Activated gamma-delta T cell treated with anti-CD3 and anti-CD28 coated beads, Interleukin-2, amount 50 U/mL, for 16 hours (primary cell): ENCODE measurements around the gene SPATA31D3.
"Not testable (repeated sequence)": the region's sequence is repeated elsewhere in the genome, so short reads cannot be mapped to it uniquely, and the experiment has no call there.

Source experiments
- DNase-seq: peaks from one replicate; pipeline ENCODE4 v3.0.0-alpha.2; 2020; ENCODE audit warnings: low read depth

SPATA31D3 gene

DNA sequence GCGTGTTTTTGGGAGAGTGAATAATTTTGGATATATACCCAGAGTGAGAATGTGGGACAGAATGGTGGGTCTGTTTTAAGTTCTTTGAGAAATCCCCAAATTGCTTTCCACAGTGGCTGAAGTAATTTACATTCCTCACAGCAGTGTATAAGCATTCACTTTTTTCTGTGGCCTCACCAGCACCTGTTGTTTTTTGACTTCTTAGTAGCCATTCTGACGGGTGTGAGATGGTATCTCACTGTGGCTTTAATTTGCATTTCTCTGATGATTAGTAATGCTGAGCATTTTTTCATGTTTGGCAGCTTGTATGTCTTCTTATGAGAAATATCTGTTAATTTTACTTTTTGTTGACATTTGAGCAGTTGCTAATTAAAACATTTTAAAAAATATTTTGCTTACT, 35.9 kb downstream of the SPATA31D3 start:
- no peak for DNase-seq

- no peak for DNase-seq
Measured at GRCh38 chr9:81980568-81980967, 37.3 kb downstream of the SPATA31D3 start.

DNA sequence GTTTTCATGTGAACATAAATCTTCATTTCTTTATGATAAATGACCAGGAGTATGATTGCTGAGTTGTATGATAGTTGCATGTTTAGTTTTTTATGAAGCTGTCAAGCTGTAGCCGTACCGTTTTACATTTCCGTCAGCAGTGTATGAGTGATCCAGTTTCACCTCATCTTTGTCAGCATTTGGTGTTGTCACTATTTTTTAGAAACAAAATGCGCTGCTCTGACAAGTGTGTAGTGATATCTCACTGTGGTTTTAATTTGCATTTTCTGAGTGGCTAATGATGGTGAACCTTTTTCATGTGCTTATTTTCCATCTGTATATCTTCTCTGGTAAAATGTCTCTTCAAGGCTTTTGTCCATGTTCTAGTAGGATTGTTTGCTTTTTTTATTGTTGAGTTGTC, 38.6 kb downstream of the SPATA31D3 start:
- DNase-seq = no peak

DNA sequence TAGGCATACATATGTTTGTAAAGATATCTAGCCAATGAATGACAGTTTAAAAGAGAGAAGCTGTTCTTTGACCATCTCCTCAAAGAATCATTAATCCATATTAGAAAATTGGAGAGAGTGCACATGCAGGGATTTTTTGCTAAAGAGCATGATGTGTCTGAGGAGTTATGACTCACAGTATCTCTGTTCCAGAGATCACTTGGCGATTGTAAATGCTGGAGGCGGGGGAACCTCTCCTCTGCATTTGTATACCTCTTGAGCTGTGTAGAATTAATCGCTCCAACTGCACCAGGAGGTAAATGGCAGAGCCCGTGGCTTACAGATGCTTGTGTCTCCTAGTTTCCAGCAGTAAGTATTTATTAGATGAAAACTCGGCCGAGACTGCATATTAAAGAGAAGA, 41.6 kb downstream of the SPATA31D3 start:
- no peak for DNase-seq

- DNase-seq = no peak
Measured at GRCh38 chr9:81986051-81986450, 42.8 kb downstream of the SPATA31D3 start.

GRCh38 chr9:81988472-81988871, 45.2 kb downstream of the SPATA31D3 start, which contains the start of gene SPATA31D1:
TSS of gene SPATA31D1 (plus strand) at chr9:81988772. CDS start at chr9:81988819, 47 bp downstream.
- not testable (repeated sequence) for DNase-seq

DNA sequence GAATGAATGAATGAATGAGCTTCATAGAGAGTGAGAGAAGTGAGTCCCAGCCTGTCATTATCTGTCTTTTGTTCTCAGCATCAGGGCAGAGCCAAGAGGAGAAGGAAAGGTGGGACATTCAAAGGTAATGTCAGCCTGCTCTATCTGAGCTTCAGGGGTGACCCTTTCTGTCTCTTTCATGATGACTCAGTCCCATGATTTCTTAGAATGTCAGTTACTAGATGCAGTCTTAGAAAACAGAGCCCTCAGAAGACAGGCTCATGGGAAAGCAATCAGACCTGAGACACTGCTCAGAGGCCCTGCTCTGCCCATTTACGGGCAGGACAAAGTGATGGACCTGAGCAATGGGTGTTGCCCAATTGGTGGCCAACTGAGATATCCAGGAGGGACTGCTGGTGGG, 46.4 kb downstream of the SPATA31D3 start:
- no peak for DNase-seq

DNA sequence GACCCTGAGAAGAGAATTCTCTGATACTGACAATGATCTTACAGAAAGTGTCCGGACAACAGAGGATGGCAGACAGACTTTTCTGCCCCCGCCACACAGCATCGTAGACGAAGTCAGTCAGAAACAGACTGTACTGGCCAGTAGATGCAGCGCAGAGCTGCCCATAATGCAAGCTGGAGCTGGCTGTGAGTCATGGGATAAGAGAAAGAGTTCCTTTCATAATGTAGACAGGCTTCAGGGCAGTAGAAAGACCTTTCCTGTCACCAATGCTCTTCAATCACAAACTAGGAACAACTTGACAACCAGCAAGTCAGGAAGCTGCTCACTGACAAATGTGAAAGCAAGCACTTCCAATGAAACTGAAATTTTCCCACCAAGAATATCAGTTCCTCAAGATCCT, 50.4 kb downstream of the SPATA31D3 start:
- no peak for DNase-seq
